Activated CD8-positive, alpha-beta T cell treated with anti-CD3 and anti-CD28 coated beads for 36 hours (primary cell): ENCODE data around the gene EDNRA. TPM values are rescaled to one million over a fixed set of nuclear protein-coding genes. Genes with fewer than 3 reads are reported as not detected.

Source experiments
- ATAC-seq: fragments of 200-7000 bp; cut with Tn5 transposase; one replicate; pipeline ENCODE4 v1.10.0; 2021; ENCODE audit warnings: mild to moderate bottlenecking, moderate library complexity
- CTCF ChIA-PET: fragments of 350-600 bp; sonication (Branson Sonifier 250); formaldehyde crosslinking; loops from one replicate; lab custom pipeline; 2021; ENCODE audit warnings: antibody characterized with exemption; lab: Charles Lee
- POLR2A ChIA-PET: fragments of 350-600 bp; sonication (Branson Sonifier 250); formaldehyde crosslinking; loops from one replicate; lab custom pipeline; 2021; ENCODE audit warnings: antibody characterized with exemption; lab: Charles Lee
- DNase-seq: peaks from one replicate; pipeline ENCODE4 v3.0.0-alpha.2; 2020
- H3K27ac Mint-ChIP-seq: one replicate; pipeline ENCODE4 v1.8.0; 2021; ENCODE audit warnings: mild to moderate bottlenecking, mixed read lengths
- H3K27me3 Mint-ChIP-seq: one replicate; pipeline ENCODE4 v1.8.0; 2021; ENCODE audit warnings: mixed read lengths
- H3K36me3 Mint-ChIP-seq: one replicate; pipeline ENCODE4 v1.8.0; 2021; ENCODE audit warnings: low read depth, mixed read lengths
- H3K4me1 Mint-ChIP-seq: one replicate; pipeline ENCODE4 v1.8.0; 2021; ENCODE audit warnings: low read depth, mixed read lengths
- H3K4me3 Mint-ChIP-seq: one replicate; pipeline ENCODE4 v1.8.0; 2021; ENCODE audit warnings: mild to moderate bottlenecking, moderate library complexity, mixed read lengths
- H3K9me3 Mint-ChIP-seq: one replicate; pipeline ENCODE4 v1.8.0; 2021; ENCODE audit warnings: mixed read lengths
- CTCF ChIP-seq: fragments of 200-600 bp; IDR thresholded peaks from one replicate; pipeline ENCODE4 v1.8.0; 2022; ENCODE audit warnings: antibody characterized with exemption, mild to moderate bottlenecking
- intact Hi-C: fragments of 100-400 bp; cut with micrococcal nuclease; formaldehyde crosslinking; loops from one replicate; pipeline ENCODE4 v1.10.0; 2022
- total RNA-seq, 2 experiments: library from RNA; stranded (reverse); gene quantifications; one replicate each; pipeline ENCODE4 v1.2.3, GENCODE V29; 2021

EDNRA gene
- total RNA-seq, 2 experiments from 2014 or later = not detected

- intact Hi-C loops = no loop called here
- Mint-ChIP-seq H3K4me1 (no peaks in the 10 kb centered on the region), H3K9me3 (no peaks in the 10 kb centered on the region), H3K27ac (no peak overlapping the region), H3K27me3 (peaks cover 18% of the 10 kb centered on the region), H3K36me3 (no peaks in the 10 kb centered on the region), H3K4me3 (no peak overlapping the region)
- ChIA-PET CTCF (interaction anchor here (1.1 kb wide), 1 partner anchor 105 kb away, joined by 4 read pairs; no protein-coding TSS in a partner anchor), POLR2A (no interaction called here)
- DNase-seq = no peak
- no peak for ATAC-seq
- no peak for TF ChIP-seq CTCF
Observed at GRCh38 chr4:147485167-147485566, 4.3 kb downstream of the EDNRA start.

GRCh38 chr4:147487616-147488015 is 6.7 kb downstream of the EDNRA start:
- DNase-seq = no peak
- Mint-ChIP-seq H3K9me3 (no peaks in the 10 kb centered on the region), H3K27me3 (peaks cover under 1% of the 10 kb centered on the region), H3K27ac (no peak overlapping the region), H3K4me1 (no peaks in the 10 kb centered on the region), H3K4me3 (no peak overlapping the region), H3K36me3 (no peaks in the 10 kb centered on the region)
- intact Hi-C loops = no loop called here
- POLR2A ChIA-PET = no interaction called here
- no peak for ATAC-seq
- CTCF ChIA-PET = no interaction called here
- TF ChIP-seq CTCF = no peak

GRCh38 chr4:147488556-147488955 is 7.7 kb downstream of the EDNRA start:
- DNase-seq (no peak), ATAC-seq (no peak)
- intact Hi-C loops = no loop called here
- ChIA-PET POLR2A (interaction anchor here (0.6 kb wide), 1 partner anchor 619 kb away, joined by 3 read pairs; no protein-coding TSS in a partner anchor), CTCF (no interaction called here)
- no peaks in the 10 kb centered on the region for H3K4me1 Mint-ChIP-seq
- no peaks in the 10 kb centered on the region for H3K27me3 Mint-ChIP-seq
- no peaks in the 10 kb centered on the region for H3K36me3 Mint-ChIP-seq
- H3K4me3 Mint-ChIP-seq = no peak overlapping the region
- TF ChIP-seq CTCF = no peak
- no peaks in the 10 kb centered on the region for H3K9me3 Mint-ChIP-seq
- H3K27ac Mint-ChIP-seq = no peak overlapping the region

GRCh38 chr4:147491086-147491485 is 10.2 kb downstream of the EDNRA start:
- H3K27ac Mint-ChIP-seq = no peak overlapping the region

GRCh38 chr4:147492306-147492705 is 11.4 kb downstream of the EDNRA start:
- Mint-ChIP-seq H3K4me1 (no peaks in the 10 kb centered on the region), H3K4me3 (no peak overlapping the region), H3K9me3 (no peaks in the 10 kb centered on the region), H3K27me3 (peaks cover 7% of the 10 kb centered on the region), H3K27ac (no peak overlapping the region), H3K36me3 (no peaks in the 10 kb centered on the region)
- TF ChIP-seq CTCF = no peak
- CTCF ChIA-PET = interaction anchor here (1.0 to 1.4 kb wide), 2 partner anchors 26 to 374 kb away, joined by 3 to 4 read pairs; no protein-coding TSS in a partner anchor
- intact Hi-C loops = no loop called here
- no peak for DNase-seq
- POLR2A ChIA-PET = no interaction called here
- ATAC-seq = no peak

More at GRCh38 chr4:147491086-147491485, 10.2 kb downstream of the EDNRA start:
- no peak for ATAC-seq
- intact Hi-C loops = no loop called here
- peaks cover 5% of the 10 kb centered on the region for H3K27me3 Mint-ChIP-seq
- H3K4me3 Mint-ChIP-seq = no peak overlapping the region
- no peaks in the 10 kb centered on the region for H3K36me3 Mint-ChIP-seq
- ChIA-PET CTCF (interaction anchor here (1.4 kb wide), 1 partner anchor 27 kb away, joined by 4 read pairs; no protein-coding TSS in a partner anchor), POLR2A (no interaction called here)
- no peak for TF ChIP-seq CTCF
- DNase-seq = no peak
- no peaks in the 10 kb centered on the region for H3K9me3 Mint-ChIP-seq
- no peaks in the 10 kb centered on the region for H3K4me1 Mint-ChIP-seq
